DND-41 (cell line): ENCODE data around the gene FBXL20.

Experiments used
- ATAC-seq: fragments of 200-7000 bp; cut with Tn5 transposase; 3 replicates; pipeline ENCODE4 v1.9.1; 2021; ENCODE audit warnings: low read depth; ENCODE audit not compliant: insufficient read depth
- DNase-seq: peaks from one replicate; pipeline ENCODE4 v3.0.0-alpha.2; 2020
- H2AFZ ChIP-seq: 2 replicates; pipeline ENCODE4 v1.6.0; 2012; ENCODE audit warnings: low read depth, low read length
- H3K27ac ChIP-seq: 2 replicates; pipeline ENCODE4 v1.5.1; 2012; ENCODE audit warnings: low read length, inconsistent platforms
- H3K27me3 ChIP-seq: fragments of 200-600 bp; sonication (generic); 2 replicates; pipeline ENCODE4 v1.6.0; 2012; ENCODE audit warnings: low read length, mild to moderate bottlenecking, inconsistent platforms; ENCODE audit not compliant: insufficient read depth, poor library complexity
- H3K36me3 ChIP-seq: 2 replicates; pipeline ENCODE4 v1.5.1; 2012; ENCODE audit warnings: low read length, inconsistent platforms; ENCODE audit not compliant: insufficient read depth
- H3K4me1 ChIP-seq: 2 replicates; pipeline ENCODE4 v1.5.1; 2012; ENCODE audit warnings: mild to moderate bottlenecking, low read length; ENCODE audit not compliant: insufficient read depth
- H3K4me2 ChIP-seq: 2 replicates; pipeline ENCODE4 v1.6.0; 2012; ENCODE audit warnings: mild to moderate bottlenecking, moderate library complexity, low read length, inconsistent platforms; ENCODE audit not compliant: insufficient read depth
- H3K4me3 ChIP-seq, 2 experiments: fragments of 200-600 bp in 1 of 2; shearing (Covaris generic) in 1 of 2; 2 replicates each; pipeline ENCODE4 v1.5.1; 2012 to 2016; ENCODE audit warnings: inconsistent platforms in 2 of 2, low read length in 2 of 2, mild to moderate bottlenecking in 2 of 2, low read depth in 1 of 2, moderate library complexity in 1 of 2
- H3K79me2 ChIP-seq: 2 replicates; pipeline ENCODE4 v1.6.0; 2012; ENCODE audit warnings: low read length, inconsistent platforms; ENCODE audit not compliant: insufficient read depth
- H3K9ac ChIP-seq: 2 replicates; pipeline ENCODE4 v1.6.0; 2012; ENCODE audit warnings: low read depth, mild to moderate bottlenecking, inconsistent platforms, low read length, moderate library complexity
- H3K9me3 ChIP-seq: 2 replicates; pipeline ENCODE4 v1.5.1; 2012; ENCODE audit warnings: low read length, moderate library complexity, mild to moderate bottlenecking, inconsistent platforms; ENCODE audit not compliant: insufficient read depth, severe bottlenecking
- H4K20me1 ChIP-seq: 2 replicates; pipeline ENCODE4 v1.6.0; 2012; ENCODE audit warnings: low read length; ENCODE audit not compliant: insufficient read depth
- CTCF ChIP-seq: IDR thresholded peaks from 2 replicates; pipeline ENCODE4 v1.5.1; 2012; ENCODE audit warnings: borderline replicate concordance, low read length, moderate library complexity, mild to moderate bottlenecking; ENCODE audit not compliant: poor library complexity, severe bottlenecking; ENCODE audit errors: extremely low read depth
- EZH2 ChIP-seq: IDR thresholded peaks from 3 replicates; pipeline ENCODE4 v1.6.1; 2012; ENCODE audit warnings: borderline replicate concordance, low read depth, mild to moderate bottlenecking, moderate library complexity, low read length, inconsistent platforms; ENCODE audit not compliant: severe bottlenecking

The FBXL20 gene

GRCh38 chr17:39219647-39220154 lies 181.7 kb downstream of the FBXL20 start:
- H3K9ac ChIP-seq, result no peak overlapping the region
- H3K79me2 ChIP-seq, result no peaks in the 10 kb centered on the region
- 0 out of 2 replicates have a peak, but pooled peaks cover 6% of the 10 kb centered on the region for H4K20me1 ChIP-seq
- TF ChIP-seq CTCF, result no peak
- TF ChIP-seq EZH2, result no peak
- H3K27me3 ChIP-seq, result no peaks in the 10 kb centered on the region
- no peak overlapping the region for H3K4me2 ChIP-seq
- H3K4me3 ChIP-seq, result no peak overlapping the region
- H2AFZ ChIP-seq, result no peak overlapping the region
- no peak overlapping the region for H3K27ac ChIP-seq
- ATAC-seq, result no peak
- no peaks in the 10 kb centered on the region for H3K4me1 ChIP-seq
- no peaks in the 10 kb centered on the region for H3K9me3 ChIP-seq
- no peak for DNase-seq
- no peaks in the 10 kb centered on the region for H3K36me3 ChIP-seq

GRCh38 chr17:39218906-39219305 lies 182.5 kb downstream of the FBXL20 start:
- Histone ChIP-seq H3K27me3 (no peaks in the 10 kb centered on the region), H3K79me2 (no peaks in the 10 kb centered on the region), H3K27ac (no peak overlapping the region), H2AFZ (no peak overlapping the region), H4K20me1 (0 out of 2 replicates have a peak, but pooled peaks cover 3% of the 10 kb centered on the region), H3K4me1 (no peaks in the 10 kb centered on the region), H3K36me3 (no peaks in the 10 kb centered on the region), H3K4me3 (no peak overlapping the region), H3K9ac (no peak overlapping the region), H3K9me3 (no peaks in the 10 kb centered on the region), H3K4me2 (no peak overlapping the region)
- DNase-seq, result no peak
- no peak for TF ChIP-seq CTCF
- no peak for TF ChIP-seq EZH2
- no peak for ATAC-seq

- ATAC-seq, result no peak
- H3K9ac ChIP-seq, result no peak overlapping the region
- H4K20me1 ChIP-seq, result no peaks in the 10 kb centered on the region
- no peaks in the 10 kb centered on the region for H3K4me1 ChIP-seq
- DNase-seq, result no peak
- no peaks in the 10 kb centered on the region for H3K9me3 ChIP-seq
- no peak overlapping the region for H3K27ac ChIP-seq
- H3K36me3 ChIP-seq, result no peaks in the 10 kb centered on the region
- no peak overlapping the region for H3K4me3 ChIP-seq
- no peaks in the 10 kb centered on the region for H3K79me2 ChIP-seq
- no peak overlapping the region for H3K4me2 ChIP-seq
- H2AFZ ChIP-seq, result no peak overlapping the region
- TF ChIP-seq CTCF, result no peak
- TF ChIP-seq EZH2, result no peak
- no peaks in the 10 kb centered on the region for H3K27me3 ChIP-seq
Observed at GRCh38 chr17:39217734-39218369, 183.6 kb downstream of the FBXL20 start.
